Right ventricle myocardium inferior (tissue), 1 donor: ENCODE measurements around the gene GPC5. TPM values are rescaled to one million over a fixed set of nuclear protein-coding genes. Genes with fewer than 3 reads are reported as not detected.

Experiments used
- ATAC-seq: fragments of 200-7000 bp; cut with Tn5 transposase; one replicate; pipeline ENCODE4 v1.9.1; 2020; ENCODE audit warnings: mild to moderate bottlenecking, moderate library complexity
- DNase-seq: peaks from one replicate; pipeline ENCODE4 v3.0.0; 2021; ENCODE audit errors: missing footprints
- intact Hi-C: fragments of 100-400 bp; cut with DNase I; formaldehyde crosslinking; loops from one replicate; pipeline ENCODE4 v1.11.0; 2022
- total RNA-seq: library from RNA; stranded (reverse); fragmentation: NEBNext Ultra II Directional; extraction: Animal tissue kit (Norgen Biotek cat#: 25700); gene quantifications from one replicate; pipeline ENCODE4 v1.2.1, GENCODE V29; 2021
- donor health status: DM: no; HTN: yes; CAD: no; lungs with severe emphysema.

The GPC5 gene
- total RNA-seq, 1 donor from 2014 or later = 1.8 TPM

- ATAC-seq = no peak
- intact Hi-C loops = no loop called here
- DNase-seq = no peak
These were observed 169.2 kb downstream of the GPC5 start for GRCh38 chr13:91567485-91568207.

- intact Hi-C loops = no loop called here
- ATAC-seq (no peak), DNase-seq (no peak)
These were observed 173.3 kb downstream of the GPC5 start for GRCh38 chr13:91571681-91572080.

DNA sequence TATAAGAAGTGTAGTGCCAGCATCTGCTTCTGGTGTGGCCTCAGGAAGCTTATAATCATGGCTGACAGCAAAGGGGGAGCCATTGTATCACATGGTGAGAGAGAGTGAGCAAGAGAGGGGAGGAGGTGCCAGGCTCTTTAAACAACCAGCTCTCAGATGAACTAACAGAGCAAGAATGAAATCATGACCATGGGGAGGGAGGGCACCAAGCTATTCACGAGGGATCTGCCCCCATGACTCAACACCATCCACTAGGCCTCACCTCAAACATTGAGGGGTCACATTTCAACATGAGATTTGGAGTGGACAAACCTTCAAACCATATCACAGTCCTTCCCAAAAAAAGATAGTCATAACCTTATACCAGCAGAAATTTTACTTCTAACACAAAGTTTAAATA, 174.0 kb downstream of the GPC5 start:
- ATAC-seq (no peak), DNase-seq (no peak)
- intact Hi-C loops = no loop called here

DNA sequence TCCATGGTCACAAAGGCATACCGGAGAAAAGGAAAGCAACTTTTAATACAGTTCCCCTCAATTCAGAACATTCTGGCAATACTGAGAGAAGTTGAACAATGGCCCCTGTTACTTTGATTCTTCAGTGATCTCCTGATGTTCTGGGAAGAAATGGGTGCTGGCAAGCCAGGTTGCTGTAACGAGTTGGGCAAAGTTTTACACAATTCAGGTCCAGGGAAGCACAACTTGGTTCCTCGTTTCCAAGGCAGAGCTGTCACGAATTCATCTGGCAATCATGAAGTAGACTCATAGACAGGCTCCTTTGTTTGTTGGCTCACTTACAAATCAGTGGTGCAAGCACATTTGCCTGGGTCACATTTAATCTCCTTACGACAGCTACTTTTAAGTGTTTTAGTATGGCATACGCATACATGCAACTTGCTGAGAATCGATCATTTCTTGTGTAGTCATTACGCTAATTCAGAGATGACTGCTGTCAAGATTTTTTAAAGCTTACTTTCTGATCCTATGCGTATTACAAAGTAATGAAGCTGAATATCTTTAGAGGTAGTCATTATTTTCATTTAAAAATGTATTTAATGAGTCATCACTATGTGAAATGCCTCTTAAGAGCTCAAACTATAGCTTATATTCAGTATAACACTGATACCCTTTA, 174.7 kb downstream of the GPC5 start:
- ATAC-seq = no peak
- intact Hi-C loops = no loop called here
- no peak for DNase-seq

- ATAC-seq (no peak), DNase-seq (no peak)
- intact Hi-C loops = no loop called here
These were observed 176.3 kb downstream of the GPC5 start for GRCh38 chr13:91574766-91575165.

- DNase-seq (no peak), ATAC-seq (no peak)
- intact Hi-C loops = no loop called here
These were observed 178.2 kb downstream of the GPC5 start for GRCh38 chr13:91576590-91576989.

GRCh38 chr13:91579320-91579719, 180.9 kb downstream of the GPC5 start:
- intact Hi-C loops = no loop called here
- ATAC-seq (no peak), DNase-seq (no peak)

DNA sequence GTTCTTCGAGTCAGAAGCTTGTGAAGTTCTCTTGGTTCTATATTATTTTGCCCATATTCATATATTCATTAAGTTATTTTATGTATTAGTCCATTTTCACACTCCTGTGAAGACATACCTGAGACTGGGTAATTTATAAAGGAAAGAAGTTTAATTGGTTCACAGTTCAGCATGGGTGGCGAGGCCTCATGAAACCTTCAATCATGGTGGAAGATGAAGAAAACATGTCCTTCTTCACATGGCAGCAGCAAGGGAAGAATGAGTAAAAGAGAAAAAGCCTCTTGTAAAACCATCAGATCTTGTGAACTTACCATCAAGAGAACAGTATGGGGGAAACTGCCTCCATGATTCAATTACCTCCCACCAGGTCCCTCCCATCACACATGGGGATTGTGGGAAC, 182.3 kb downstream of the GPC5 start:
- ATAC-seq = no peak
- intact Hi-C loops = no loop called here

GRCh38 chr13:91586609-91587008, 188.2 kb downstream of the GPC5 start:
- ATAC-seq (no peak), DNase-seq (no peak)
- intact Hi-C loops = no loop called here

More for the DNA sequence above, 182.3 kb downstream of the GPC5 start:
- DNase-seq = no peak

DNA sequence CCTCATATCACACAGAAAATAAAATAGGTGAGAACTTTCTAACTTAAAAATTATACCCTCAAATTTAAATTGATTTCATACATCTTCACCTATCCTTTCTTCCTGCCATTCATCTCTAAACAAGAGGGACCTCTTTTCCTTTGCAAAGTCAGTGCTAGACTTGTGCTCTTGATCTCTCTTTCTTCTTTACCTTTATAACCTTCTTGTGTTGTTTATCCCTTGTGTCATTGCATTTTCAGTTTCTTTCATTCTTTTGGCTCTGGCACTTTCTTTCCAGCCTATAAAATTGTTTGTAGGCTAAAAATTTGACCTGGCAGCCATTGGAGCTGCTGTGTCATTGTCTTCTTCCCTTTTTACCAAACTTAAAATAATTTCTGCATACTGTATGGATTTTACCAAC, 190.1 kb downstream of the GPC5 start:
- no peak for ATAC-seq
- no peak for DNase-seq
- intact Hi-C loops = no loop called here

DNA sequence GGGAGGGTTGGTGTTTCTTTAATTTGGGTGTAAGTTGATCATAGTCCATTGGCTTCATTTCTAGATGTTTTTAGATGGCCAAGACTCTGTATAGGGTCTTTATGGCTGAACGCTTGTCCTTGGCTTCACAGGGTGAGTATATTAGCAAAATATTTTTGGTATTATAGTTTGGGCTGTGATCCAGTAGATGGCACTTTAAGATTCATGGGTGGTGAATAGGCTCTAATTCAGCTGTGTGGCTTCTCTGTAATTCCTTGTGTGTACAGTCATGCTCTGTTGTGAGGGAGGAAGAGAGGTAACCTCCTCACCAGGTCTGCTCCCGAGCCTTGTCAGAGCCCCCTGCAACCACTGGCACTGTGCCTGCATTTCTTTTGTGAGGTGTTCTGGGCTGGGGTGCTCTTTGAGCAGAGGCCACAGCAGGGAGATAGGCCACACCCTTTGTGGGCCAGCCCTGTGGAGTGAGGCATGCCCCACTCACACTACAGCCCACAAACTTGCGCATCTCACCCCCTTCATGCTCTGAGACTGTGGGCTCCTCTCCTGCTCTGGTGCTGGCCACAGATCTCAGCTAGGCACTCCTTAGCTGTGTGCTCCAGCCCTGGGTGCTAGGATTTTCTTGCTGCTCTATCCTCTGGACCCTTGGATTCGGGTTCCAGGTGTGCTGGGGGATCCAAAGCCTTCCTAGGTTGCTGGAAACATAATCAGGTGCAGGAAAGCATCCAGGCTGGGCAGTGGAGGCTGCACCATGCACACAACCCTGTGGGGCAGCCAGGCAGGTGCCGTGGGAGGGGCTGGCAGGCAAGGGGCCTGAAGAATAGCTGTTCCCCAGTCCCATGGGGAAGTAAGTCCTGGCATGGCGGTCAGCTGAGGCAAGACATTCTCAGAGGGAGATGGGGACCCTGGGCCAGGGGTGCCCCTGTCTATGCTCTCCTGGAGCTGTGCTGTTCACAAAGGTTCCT, 193.9 kb downstream of the GPC5 start:
- no peak for DNase-seq
- ATAC-seq = no peak
- intact Hi-C loops = no loop called here

DNA sequence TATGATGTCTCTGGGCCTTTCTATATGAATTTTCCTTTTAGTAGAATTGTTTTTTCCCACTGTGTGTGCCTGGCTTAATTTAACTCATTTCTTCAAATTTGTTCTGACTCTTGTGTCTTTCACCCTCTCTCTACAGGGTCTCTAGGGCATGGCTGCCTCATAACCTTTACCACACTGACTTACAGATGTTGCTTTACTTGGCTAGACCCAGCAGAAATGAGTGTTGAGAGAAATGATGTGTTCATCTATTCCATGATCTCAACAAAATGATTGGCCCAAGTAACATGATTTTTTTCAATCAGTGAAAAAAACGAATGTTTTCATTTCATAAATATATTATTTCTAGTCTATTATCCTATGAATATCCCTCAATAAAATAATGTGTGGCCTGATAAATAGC, 195.0 kb downstream of the GPC5 start:
- intact Hi-C loops = no loop called here
- no peak for ATAC-seq

GRCh38 chr13:91594061-91594460, 195.6 kb downstream of the GPC5 start:
- ATAC-seq (no peak), DNase-seq (no peak)
- intact Hi-C loops = no loop called here

More for the DNA sequence above, 195.0 kb downstream of the GPC5 start:
- DNase-seq = no peak

- DNase-seq = no peak
- ATAC-seq = no peak
- intact Hi-C loops = no loop called here
These were observed 197.3 kb downstream of the GPC5 start for GRCh38 chr13:91595677-91596076.

GRCh38 chr13:91596842-91597241, 198.4 kb downstream of the GPC5 start:
- ATAC-seq (no peak), DNase-seq (no peak)
- intact Hi-C loops = no loop called here

GRCh38 chr13:91598655-91599054, 200.2 kb downstream of the GPC5 start:
- DNase-seq (no peak), ATAC-seq (no peak)
- intact Hi-C loops = no loop called here

DNA sequence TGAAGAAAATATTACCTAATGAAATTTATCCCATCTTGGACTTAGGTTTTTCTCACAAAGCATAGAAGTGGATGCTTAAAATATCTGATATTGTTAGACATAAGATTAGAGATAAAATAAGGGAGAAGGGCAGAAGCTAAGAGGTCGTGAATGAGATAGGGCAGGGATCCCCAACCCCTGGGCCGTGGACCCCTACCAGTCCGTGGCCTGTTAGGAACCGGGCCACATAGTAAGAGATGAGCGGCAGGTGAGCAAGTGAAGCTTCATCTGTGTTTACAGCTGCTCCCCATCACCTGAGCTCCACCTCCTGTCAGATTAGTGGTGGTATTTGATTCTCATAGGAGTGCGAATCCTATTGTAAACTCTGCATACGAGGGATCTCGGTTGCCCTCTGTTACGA, 202.9 kb downstream of the GPC5 start:
- no peak for DNase-seq
- ATAC-seq = no peak
- intact Hi-C loops = no loop called here

- DNase-seq = no peak
- no peak for ATAC-seq
- intact Hi-C loops = no loop called here
These were observed 203.4 kb downstream of the GPC5 start for GRCh38 chr13:91601807-91602206.

DNA sequence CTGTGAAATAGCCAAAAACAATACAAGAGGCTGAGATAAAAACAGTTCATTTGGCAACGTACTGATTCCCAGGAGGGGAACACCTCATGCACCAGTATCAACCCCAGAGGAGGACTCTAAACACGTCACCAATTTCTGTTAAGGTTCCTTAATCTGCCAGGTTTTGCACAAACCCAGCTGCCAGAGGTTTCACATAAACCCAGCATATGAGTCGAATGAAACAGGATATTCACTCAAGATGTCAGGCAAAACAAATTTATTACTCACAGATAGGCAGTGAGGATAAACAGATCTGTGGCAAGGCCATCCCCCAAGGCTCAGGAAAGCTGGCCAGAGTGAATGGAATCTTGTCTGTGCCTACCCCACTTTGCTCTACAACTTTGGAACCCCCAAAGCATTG, 210.9 kb downstream of the GPC5 start:
- DNase-seq (no peak), ATAC-seq (peak; percentile 39)
- intact Hi-C loops = no loop called here

- DNase-seq (no peak), ATAC-seq (no peak)
- intact Hi-C loops = no loop called here
These were observed 219.9 kb downstream of the GPC5 start for GRCh38 chr13:91618315-91618714.
